Measurements from ENCODE around the gene BCL7C. TPM values are rescaled to one million over a fixed set of nuclear protein-coding genes. Genes with fewer than 3 reads are reported as not detected.

BCL7C gene
- total and polyA plus RNA-seq, 2 of the 4 experiments (the other 2 are of a cell fraction): 32.3 to 34.9 TPM

- dilution Hi-C loops (cut with HindIII; ENCODE audit: low sequenced_read_pairs, unreplicated experiment) (no loop called here), intact Hi-C loops (cut with micrococcal nuclease) (no loop called here), in situ Hi-C loops (cut with MboI; ENCODE audit: low sequenced_read_pairs) (no loop called here)
- TF ChIP-seq CHD1 (IDR thresholded peaks at IDR 0.05; ENCODE audit: low read depth, low read length) (no peak), MXI1 (IDR thresholded peaks at IDR 0.05; ENCODE audit: borderline replicate concordance, low read depth, low read length) (no peak)
- Histone ChIP-seq H2BK120ac (ENCODE audit: low read depth, low read length) (no peak overlapping the region), H3K79me1 (ENCODE audit: low read depth in 1 of 2, low read length in 2 of 2) (peaks cover 0 to 40% of the 10 kb centered on the region in 2 experiments; a peak in 2 of 4 replicates), H2BK5ac (ENCODE audit: low read depth, low read length, poor library complexity, severe bottlenecking) (no peak overlapping the region), H4K8ac (ENCODE audit: low read depth in 2 of 2, low read length in 2 of 2) (no peak overlapping the region), H4K20me1 (ENCODE audit: insufficient read depth, low read length) (peaks cover 4% of the 10 kb centered on the region; the same call in 1 of the 2 replicates), H2AK9ac (replicated peaks; ENCODE audit: low read depth, low read length, poor library complexity) (no peak overlapping the region), H3K27ac (ENCODE audit: insufficient read depth, low read length) (no peak overlapping the region), H3K14ac (replicated peaks; ENCODE audit: low read depth, low read length) (no peak overlapping the region), H2BK15ac (ENCODE audit: low read depth, low read length) (no peak overlapping the region), H3K9me1 (ENCODE audit: insufficient read depth, low read length) (no peaks in the 10 kb centered on the region), H3K4me3 (ENCODE audit: insufficient read depth, low read depth, low read length) (no peak overlapping the region), H3K9ac (ENCODE audit: low read depth, low read length) (no peak overlapping the region), H3K27me3 (ENCODE audit: control insufficient read depth, insufficient read depth, low read length) (no peaks in the 10 kb centered on the region), H3K4me1 (ENCODE audit: control insufficient read depth, insufficient read depth, low read length) (peaks cover 2% of the 10 kb centered on the region; the same call in 1 of the 2 replicates), H2AK5ac (ENCODE audit: low read depth, low read length) (no peak overlapping the region), H3K36me3 (ENCODE audit: control insufficient read depth, insufficient read depth, low read length) (peaks cover 46% of the 10 kb centered on the region), H3K56ac (ENCODE audit: extremely low read depth, insufficient read depth, low read length) (no peak overlapping the region), H4K91ac (ENCODE audit: insufficient read depth, low read depth, low read length) (no peak overlapping the region), H3K23ac (ENCODE audit: low read depth, low read length) (no peak overlapping the region), H4K5ac (ENCODE audit: low read depth, low read length) (no peak overlapping the region), H2AFZ (replicated peaks; ENCODE audit: low read length, poor library complexity) (no peak overlapping the region), H3K9me3 (ENCODE audit: control insufficient read depth, insufficient read depth, low read length) (no peaks in the 10 kb centered on the region), H3K18ac (ENCODE audit: low read depth, low read length) (no peak overlapping the region), H2BK20ac (ENCODE audit: low read depth, low read length) (no peak overlapping the region), H3K4me2 (ENCODE audit: low read depth, low read length) (no peak overlapping the region), H3K4ac (ENCODE audit: low read depth, low read length) (no peak overlapping the region)
- BruUV-seq (replicated peaks): no TSS peak
- ATAC-seq (ENCODE audit: low read depth) (no peak), DNase-seq (no peak)
- ChIA-PET POLR2A (ENCODE audit: unreplicated experiment) (no interaction called here), CTCF (no interaction called here)
- WGBS, 2 experiments (ENCODE audit: extremely low coverage in 2 of 2, insufficient read length in 1 of 2): 100% methylated on average over 1 of the region's 7 CpGs; no CpG with 5 or more reads in 1 of the 2 experiments
These were observed 35.3 kb upstream of the BCL7C start for GRCh38 chr16:30929167-30929566.
